Suprapubic skin (tissue), 4 donors: ENCODE results near the gene ATP5PB. TPM values are rescaled to one million over a fixed set of nuclear protein-coding genes. Genes with fewer than 3 reads are reported as not detected.

ENCODE experiments used
- DNase-seq, 2 donors: peaks; one replicate each; pipeline ENCODE4 v3.0.0-alpha.2; 2019; ENCODE audit warnings: low spot score in 2 of 2
- H3K27ac ChIP-seq: fragments of 200-600 bp; sonication (generic); one replicate; pipeline ENCODE4 v1.5.1; 2019
- H3K27me3 ChIP-seq: fragments of 200-600 bp; sonication (generic); one replicate; pipeline ENCODE4 v1.5.1; 2019
- H3K36me3 ChIP-seq: fragments of 200-600 bp; sonication (generic); one replicate; pipeline ENCODE4 v1.5.1; 2019
- H3K4me1 ChIP-seq: fragments of 200-600 bp; sonication (generic); one replicate; pipeline ENCODE4 v1.5.1; 2019
- H3K4me3 ChIP-seq: fragments of 200-600 bp; sonication (generic); one replicate; pipeline ENCODE4 v1.5.1; 2019; ENCODE audit warnings: mild to moderate bottlenecking
- H3K9me3 ChIP-seq: fragments of 200-600 bp; sonication (generic); one replicate; pipeline ENCODE4 v1.5.1; 2019
- EP300 ChIP-seq: sonication (generic); formaldehyde crosslinking; IDR thresholded peaks from one replicate; pipeline ENCODE4 v1.6.1; 2017; ENCODE audit warnings: antibody characterized with exemption
- POLR2A ChIP-seq, 2 donors: fragments of 450-650 bp; IDR thresholded peaks; one replicate each; pipeline ENCODE4 v1.6.1; 2017; ENCODE audit warnings: antibody characterized with exemption in 2 of 2, mild to moderate bottlenecking in 2 of 2, moderate library complexity in 2 of 2
- POLR2AphosphoS5 ChIP-seq, 3 donors: sonication (generic); formaldehyde crosslinking; IDR thresholded peaks; one replicate each; pipeline ENCODE4 v1.6.1; 2017; ENCODE audit warnings: antibody characterized with exemption in 3 of 3
- WGBS: methylation state at CpG from one replicate; pipeline ENCODE4 v1.1.5; 2018; 5-methylcytosine and 5-hydroxymethylcytosine counted together
- total RNA-seq, 4 donors: library from RNA; depleted of rRNA; stranded (reverse); fragments of >200 nt; gene quantifications; one replicate each; pipeline ENCODE4 v1.1.0, GENCODE V29; 2016
- TF ChIP-seq, protein P1 (sequence below), 2 donors: fragments of 200-600 bp in 1 of 2; fragments of 450-650 bp in 1 of 2; sonication (generic) in 1 of 2; IDR thresholded peaks; one replicate each; pipeline ENCODE4 v1.5.1; 2016 to 2019; ENCODE audit warnings: antibody characterized with exemption in 2 of 2, mild to moderate bottlenecking in 1 of 2, moderate library complexity in 1 of 2

Gene ATP5PB
- total RNA-seq, 4 donors from 2014 or later = 79.6 to 154 (median 140) TPM

DNA sequence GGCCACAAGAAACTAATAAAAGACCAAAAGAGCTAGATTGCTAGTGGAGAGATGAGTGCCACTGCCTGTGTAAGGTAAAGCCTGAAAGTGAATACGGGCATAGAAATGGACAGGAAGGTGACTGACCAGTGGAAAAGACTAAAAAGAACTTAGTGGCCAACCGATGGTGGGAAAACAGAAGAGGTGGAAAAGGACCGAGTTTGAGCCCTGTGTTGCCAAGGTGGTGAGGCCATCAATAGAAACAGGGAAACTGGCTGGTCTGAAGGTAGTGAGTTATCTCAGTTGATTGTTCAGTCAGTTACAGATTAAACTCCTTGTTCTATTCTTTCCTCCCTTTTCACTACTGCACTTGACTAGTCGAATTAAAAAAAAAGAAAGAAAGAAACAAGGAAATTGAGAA is 2.7 kb upstream of the ATP5PB start:
- Histone ChIP-seq H3K4me1 (peaks cover 33% of the 10 kb centered on the region), H3K27ac (no peak overlapping the region), H3K4me3 (no peak overlapping the region), H3K9me3 (no peaks in the 10 kb centered on the region), H3K27me3 (no peaks in the 10 kb centered on the region), H3K36me3 (peaks cover 31% of the 10 kb centered on the region)
- 91% methylated on average over 4 of the region's 4 CpGs for WGBS
- no peak for DNase-seq
- TF ChIP-seq POLR2A (IDR thresholded peaks at IDR 0.05) (no peak), EP300 (no peak), POLR2AphosphoS5 (IDR thresholded peaks at IDR 0.05) (no peak)
- TF ChIP-seq, protein P1, sequence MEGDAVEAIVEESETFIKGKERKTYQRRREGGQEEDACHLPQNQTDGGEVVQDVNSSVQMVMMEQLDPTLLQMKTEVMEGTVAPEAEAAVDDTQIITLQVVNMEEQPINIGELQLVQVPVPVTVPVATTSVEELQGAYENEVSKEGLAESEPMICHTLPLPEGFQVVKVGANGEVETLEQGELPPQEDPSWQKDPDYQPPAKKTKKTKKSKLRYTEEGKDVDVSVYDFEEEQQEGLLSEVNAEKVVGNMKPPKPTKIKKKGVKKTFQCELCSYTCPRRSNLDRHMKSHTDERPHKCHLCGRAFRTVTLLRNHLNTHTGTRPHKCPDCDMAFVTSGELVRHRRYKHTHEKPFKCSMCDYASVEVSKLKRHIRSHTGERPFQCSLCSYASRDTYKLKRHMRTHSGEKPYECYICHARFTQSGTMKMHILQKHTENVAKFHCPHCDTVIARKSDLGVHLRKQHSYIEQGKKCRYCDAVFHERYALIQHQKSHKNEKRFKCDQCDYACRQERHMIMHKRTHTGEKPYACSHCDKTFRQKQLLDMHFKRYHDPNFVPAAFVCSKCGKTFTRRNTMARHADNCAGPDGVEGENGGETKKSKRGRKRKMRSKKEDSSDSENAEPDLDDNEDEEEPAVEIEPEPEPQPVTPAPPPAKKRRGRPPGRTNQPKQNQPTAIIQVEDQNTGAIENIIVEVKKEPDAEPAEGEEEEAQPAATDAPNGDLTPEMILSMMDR (IDR thresholded peaks at IDR 0.05) = no peak

- TF ChIP-seq EP300 = no peak
- no peak for TF ChIP-seq POLR2A (IDR thresholded peaks at IDR 0.05)
- TF ChIP-seq, protein P1 (IDR thresholded peaks at IDR 0.05) = no peak
- no peak for TF ChIP-seq POLR2AphosphoS5 (IDR thresholded peaks at IDR 0.05)
- Histone ChIP-seq H3K27me3 (no peaks in the 10 kb centered on the region), H3K36me3 (peaks cover 24% of the 10 kb centered on the region), H3K27ac (no peak overlapping the region), H3K4me1 (peaks cover 40% of the 10 kb centered on the region), H3K4me3 (peak overlapping the region; percentile 70), H3K9me3 (no peaks in the 10 kb centered on the region)
- WGBS = 61% methylated on average over 4 of the region's 4 CpGs
- DNase-seq = no peak
These were observed 2.0 kb upstream of the ATP5PB start for GRCh38 chr1:111446967-111447892.

GRCh38 chr1:111448482-111448917 is 764 bp upstream of the ATP5PB start:
- WGBS = 2% methylated on average over 7 of the region's 25 CpGs
- Histone ChIP-seq H3K4me1 (peaks cover 42% of the 10 kb centered on the region), H3K4me3 (peak overlapping the region; percentile 70), H3K9me3 (no peaks in the 10 kb centered on the region), H3K27me3 (no peaks in the 10 kb centered on the region), H3K36me3 (peaks cover 15% of the 10 kb centered on the region), H3K27ac (peak overlapping the region; percentile 80)
- TF ChIP-seq POLR2AphosphoS5 (IDR thresholded peaks at IDR 0.05) (no peak), EP300 (no peak), POLR2A (IDR thresholded peaks at IDR 0.05) (no peak)
- TF ChIP-seq, protein P1 (IDR thresholded peaks at IDR 0.05) = no peak
- no peak for DNase-seq

- H3K4me1 ChIP-seq = peaks cover 42% of the 10 kb centered on the region
These were observed 396 bp downstream of the ATP5PB start for GRCh38 chr1:111449703-111450017.

DNA sequence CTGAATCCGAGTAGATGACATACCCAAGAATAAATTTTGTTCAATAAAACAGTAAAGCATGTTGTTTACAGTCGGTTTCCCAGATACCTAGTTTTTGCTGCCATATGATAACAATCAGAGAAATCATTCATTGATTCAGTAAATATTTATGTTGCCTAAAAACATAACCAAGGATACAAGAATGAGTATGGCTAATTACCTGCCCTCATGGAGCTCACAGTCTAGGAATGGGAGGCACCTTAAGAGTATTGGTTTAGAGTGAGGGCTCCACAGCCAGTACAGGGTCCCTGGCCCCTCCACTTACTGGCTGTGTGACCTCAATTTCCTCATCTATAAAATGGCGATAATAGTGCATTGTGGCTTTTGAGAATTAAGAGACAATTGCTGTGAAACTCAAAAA is 921 bp downstream of the ATP5PB start:
- H3K9me3 ChIP-seq = no peaks in the 10 kb centered on the region
- no peaks in the 10 kb centered on the region for H3K27me3 ChIP-seq
- TF ChIP-seq, protein P1 (IDR thresholded peaks at IDR 0.05) = no peak
- TF ChIP-seq POLR2A (IDR thresholded peaks at IDR 0.05) (no peak), EP300 (no peak), POLR2AphosphoS5 (IDR thresholded peaks at IDR 0.05) (no peak)
- peaks cover 42% of the 10 kb centered on the region for H3K4me1 ChIP-seq
- no peak overlapping the region for H3K27ac ChIP-seq
- 40% methylated on average over 3 of the region's 3 CpGs for WGBS
- H3K36me3 ChIP-seq = peaks cover 19% of the 10 kb centered on the region
- no peak for DNase-seq
- H3K4me3 ChIP-seq = peak overlapping the region; percentile 70

More at GRCh38 chr1:111449703-111450017, 396 bp downstream of the ATP5PB start:
- H3K9me3 ChIP-seq = no peaks in the 10 kb centered on the region
- H3K27ac ChIP-seq = peak overlapping the region; percentile 86
- peak overlapping the region; percentile 70 for H3K4me3 ChIP-seq
- TF ChIP-seq EP300 (no peak), POLR2A (IDR thresholded peaks at IDR 0.05) (no peak), POLR2AphosphoS5 (IDR thresholded peaks at IDR 0.05) (no peak)
- TF ChIP-seq, protein P1 (IDR thresholded peaks at IDR 0.05) = no peak
- H3K27me3 ChIP-seq = no peaks in the 10 kb centered on the region
- H3K36me3 ChIP-seq = peaks cover 14% of the 10 kb centered on the region
- no peak for DNase-seq
- 0% methylated on average over 8 of the region's 8 CpGs for WGBS
